ENCODE results near the gene STK4.

DNA sequence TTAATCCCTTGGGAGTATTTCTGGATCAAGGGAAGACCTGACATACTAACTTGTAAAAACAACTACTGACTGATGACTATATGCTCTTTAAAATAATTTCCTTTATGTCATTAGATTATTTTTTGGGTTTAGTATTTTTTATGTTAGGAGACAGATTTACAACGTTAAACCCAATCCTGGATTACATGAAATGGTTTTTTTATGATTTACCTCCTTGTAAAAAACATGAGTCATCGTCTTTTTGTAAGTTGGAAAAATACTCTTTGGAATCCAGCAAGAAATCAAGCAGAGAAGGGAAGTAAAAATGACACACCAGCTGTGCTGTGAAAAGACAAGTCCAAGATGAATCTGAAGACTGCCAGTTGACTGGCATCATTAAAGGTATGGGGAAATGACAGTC, 6.7 kb downstream of the STK4 start:
- TF ChIP-seq POLR2A (IDR thresholded peaks at IDR 0.05) (no peak), POLR2AphosphoS5 (IDR thresholded peaks at IDR 0.05; ENCODE audit: insufficient read depth in 1 of 2, low read depth in 1 of 2) (peak in 1 of 2 donors; percentile 84)
- TF ChIP-seq, protein P1, sequence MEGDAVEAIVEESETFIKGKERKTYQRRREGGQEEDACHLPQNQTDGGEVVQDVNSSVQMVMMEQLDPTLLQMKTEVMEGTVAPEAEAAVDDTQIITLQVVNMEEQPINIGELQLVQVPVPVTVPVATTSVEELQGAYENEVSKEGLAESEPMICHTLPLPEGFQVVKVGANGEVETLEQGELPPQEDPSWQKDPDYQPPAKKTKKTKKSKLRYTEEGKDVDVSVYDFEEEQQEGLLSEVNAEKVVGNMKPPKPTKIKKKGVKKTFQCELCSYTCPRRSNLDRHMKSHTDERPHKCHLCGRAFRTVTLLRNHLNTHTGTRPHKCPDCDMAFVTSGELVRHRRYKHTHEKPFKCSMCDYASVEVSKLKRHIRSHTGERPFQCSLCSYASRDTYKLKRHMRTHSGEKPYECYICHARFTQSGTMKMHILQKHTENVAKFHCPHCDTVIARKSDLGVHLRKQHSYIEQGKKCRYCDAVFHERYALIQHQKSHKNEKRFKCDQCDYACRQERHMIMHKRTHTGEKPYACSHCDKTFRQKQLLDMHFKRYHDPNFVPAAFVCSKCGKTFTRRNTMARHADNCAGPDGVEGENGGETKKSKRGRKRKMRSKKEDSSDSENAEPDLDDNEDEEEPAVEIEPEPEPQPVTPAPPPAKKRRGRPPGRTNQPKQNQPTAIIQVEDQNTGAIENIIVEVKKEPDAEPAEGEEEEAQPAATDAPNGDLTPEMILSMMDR (IDR thresholded peaks at IDR 0.05): no peak

Measured in vagina (tissue), 2 donors.